ENCODE data around the gene ZIK1. TPM values are rescaled to one million over a fixed set of nuclear protein-coding genes. Genes with fewer than 3 reads are reported as not detected.
A peak's percentile ranks its signal among the peaks of the same experiment; 100 is the strongest.

ZIK1 gene
- 4.0 TPM for total RNA-seq
- long read RNA-seq, full-length matches to known transcripts = 6 of 8 reads
- long read RNA-seq, partial matches to known transcripts = 0 of 8 reads
- long read RNA-seq, other reads (novel, unspliced or antisense) = 2 of 8 reads

GRCh38 chr19:57583521-57584416, at the start of gene ZIK1:
ZIK1 (plus strand) TSS chr19:57584145; CDS start chr19:57584357, 212 bp downstream.
- no peaks in the 10 kb centered on the region for H3K27me3 ChIP-seq (ENCODE audit: low read depth)
- intact Hi-C loops (cut with micrococcal nuclease) = no loop called here
- H3K9me3 ChIP-seq (replicated peaks) = peaks cover 35% of the 10 kb centered on the region
- peak within 1 kb of the TSS; percentile 88 for H3K4me3 ChIP-seq
- peak; percentile 92 for DNase-seq
- peaks cover 34% of the 10 kb centered on the region for H3K36me3 ChIP-seq
- peak within 1 kb of the TSS; percentile 82 for H3K27ac ChIP-seq (replicated peaks)
- peaks cover 23% of the 10 kb centered on the region for H3K4me1 ChIP-seq
- TF ChIP-seq, protein P1, sequence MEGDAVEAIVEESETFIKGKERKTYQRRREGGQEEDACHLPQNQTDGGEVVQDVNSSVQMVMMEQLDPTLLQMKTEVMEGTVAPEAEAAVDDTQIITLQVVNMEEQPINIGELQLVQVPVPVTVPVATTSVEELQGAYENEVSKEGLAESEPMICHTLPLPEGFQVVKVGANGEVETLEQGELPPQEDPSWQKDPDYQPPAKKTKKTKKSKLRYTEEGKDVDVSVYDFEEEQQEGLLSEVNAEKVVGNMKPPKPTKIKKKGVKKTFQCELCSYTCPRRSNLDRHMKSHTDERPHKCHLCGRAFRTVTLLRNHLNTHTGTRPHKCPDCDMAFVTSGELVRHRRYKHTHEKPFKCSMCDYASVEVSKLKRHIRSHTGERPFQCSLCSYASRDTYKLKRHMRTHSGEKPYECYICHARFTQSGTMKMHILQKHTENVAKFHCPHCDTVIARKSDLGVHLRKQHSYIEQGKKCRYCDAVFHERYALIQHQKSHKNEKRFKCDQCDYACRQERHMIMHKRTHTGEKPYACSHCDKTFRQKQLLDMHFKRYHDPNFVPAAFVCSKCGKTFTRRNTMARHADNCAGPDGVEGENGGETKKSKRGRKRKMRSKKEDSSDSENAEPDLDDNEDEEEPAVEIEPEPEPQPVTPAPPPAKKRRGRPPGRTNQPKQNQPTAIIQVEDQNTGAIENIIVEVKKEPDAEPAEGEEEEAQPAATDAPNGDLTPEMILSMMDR (IDR thresholded peaks at IDR 0.05; ENCODE audit: borderline replicate concordance) = peak; percentile 16

DNA sequence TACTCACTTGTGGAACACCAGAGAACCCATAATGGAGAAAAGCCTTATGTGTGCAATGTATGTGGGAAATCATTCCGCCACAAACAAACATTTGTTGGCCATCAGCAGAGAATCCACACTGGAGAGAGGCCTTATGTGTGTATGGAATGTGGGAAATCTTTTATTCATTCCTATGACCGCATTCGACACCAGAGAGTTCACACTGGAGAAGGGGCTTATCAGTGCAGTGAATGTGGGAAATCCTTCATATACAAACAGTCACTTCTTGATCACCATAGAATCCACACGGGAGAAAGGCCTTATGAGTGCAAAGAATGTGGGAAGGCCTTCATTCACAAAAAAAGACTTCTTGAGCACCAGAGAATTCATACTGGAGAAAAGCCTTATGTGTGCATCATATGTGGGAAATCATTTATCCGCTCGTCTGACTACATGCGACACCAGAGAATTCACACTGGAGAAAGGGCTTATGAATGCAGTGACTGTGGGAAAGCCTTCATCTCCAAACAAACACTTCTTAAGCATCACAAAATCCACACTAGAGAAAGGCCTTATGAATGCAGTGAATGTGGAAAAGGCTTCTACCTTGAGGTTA, 45.9 kb upstream of the ZIK1 start:
- H3K36me3 ChIP-seq = peaks cover 100% of the 10 kb centered on the region
- H3K4me3 ChIP-seq = no peak overlapping the region
- H3K27me3 ChIP-seq (ENCODE audit: low read depth) = no peaks in the 10 kb centered on the region
- H3K4me1 ChIP-seq = no peaks in the 10 kb centered on the region
- intact Hi-C loops (cut with micrococcal nuclease) = no loop called here
- H3K9me3 ChIP-seq (replicated peaks) = peaks cover 100% of the 10 kb centered on the region
- TF ChIP-seq, protein P1 (IDR thresholded peaks at IDR 0.05; ENCODE audit: borderline replicate concordance) = no peak
- H3K27ac ChIP-seq (replicated peaks) = no peak overlapping the region
- no peak for DNase-seq

DNA sequence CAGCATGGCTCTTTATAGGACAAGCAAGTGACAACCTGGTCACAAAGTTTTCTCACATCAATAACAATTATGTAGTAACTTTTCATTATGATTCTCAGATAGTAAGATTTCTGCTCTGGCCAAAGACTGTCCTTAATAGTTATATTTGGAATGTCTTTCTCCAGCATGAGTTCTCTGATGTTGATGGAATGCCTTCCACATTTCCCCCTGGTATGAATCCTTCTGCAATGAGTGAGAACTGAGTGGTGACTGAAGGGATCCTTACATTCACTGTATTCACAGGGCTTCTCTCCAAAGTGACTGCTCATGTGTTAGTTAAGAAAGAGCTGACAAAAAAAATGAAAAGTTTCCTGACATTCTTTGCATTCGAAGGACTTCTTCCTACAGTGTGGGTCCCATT, 37.4 kb upstream of the ZIK1 start:
- Histone ChIP-seq H3K9me3 (replicated peaks) (peaks cover 100% of the 10 kb centered on the region), H3K27ac (replicated peaks) (no peak overlapping the region), H3K4me3 (no peak overlapping the region), H3K27me3 (ENCODE audit: low read depth) (no peaks in the 10 kb centered on the region), H3K4me1 (no peaks in the 10 kb centered on the region), H3K36me3 (peaks cover 100% of the 10 kb centered on the region)
- DNase-seq = no peak
- intact Hi-C loops (cut with micrococcal nuclease) = no loop called here
- TF ChIP-seq, protein P1 (IDR thresholded peaks at IDR 0.05; ENCODE audit: borderline replicate concordance) = no peak

GRCh38 chr19:57552432-57552831, 31.5 kb upstream of the ZIK1 start:
- Histone ChIP-seq H3K27ac (replicated peaks) (no peak overlapping the region), H3K9me3 (replicated peaks) (peaks cover 86% of the 10 kb centered on the region), H3K36me3 (peaks cover 91% of the 10 kb centered on the region), H3K4me3 (no peak overlapping the region), H3K27me3 (ENCODE audit: low read depth) (no peaks in the 10 kb centered on the region), H3K4me1 (peaks cover 6% of the 10 kb centered on the region)
- TF ChIP-seq, protein P1 (IDR thresholded peaks at IDR 0.05; ENCODE audit: borderline replicate concordance) = no peak
- intact Hi-C loops (cut with micrococcal nuclease) = no loop called here
- DNase-seq = no peak

- TF ChIP-seq, protein P1 (IDR thresholded peaks at IDR 0.05; ENCODE audit: borderline replicate concordance) = no peak
- Histone ChIP-seq H3K4me1 (peaks cover 40% of the 10 kb centered on the region), H3K4me3 (peak overlapping the region; percentile 100), H3K9me3 (replicated peaks) (peaks cover 38% of the 10 kb centered on the region), H3K27me3 (ENCODE audit: low read depth) (no peaks in the 10 kb centered on the region), H3K27ac (replicated peaks) (peak overlapping the region; percentile 88), H3K36me3 (peaks cover 39% of the 10 kb centered on the region)
- intact Hi-C loops (cut with micrococcal nuclease) = no loop called here
- DNase-seq = no peak
These were observed 26.3 kb upstream of the ZIK1 start for GRCh38 chr19:57557659-57558058.

Measured in left ventricle myocardium inferior (tissue), 1 donor.